ENCODE measurements around the gene CEP112.

DNA sequence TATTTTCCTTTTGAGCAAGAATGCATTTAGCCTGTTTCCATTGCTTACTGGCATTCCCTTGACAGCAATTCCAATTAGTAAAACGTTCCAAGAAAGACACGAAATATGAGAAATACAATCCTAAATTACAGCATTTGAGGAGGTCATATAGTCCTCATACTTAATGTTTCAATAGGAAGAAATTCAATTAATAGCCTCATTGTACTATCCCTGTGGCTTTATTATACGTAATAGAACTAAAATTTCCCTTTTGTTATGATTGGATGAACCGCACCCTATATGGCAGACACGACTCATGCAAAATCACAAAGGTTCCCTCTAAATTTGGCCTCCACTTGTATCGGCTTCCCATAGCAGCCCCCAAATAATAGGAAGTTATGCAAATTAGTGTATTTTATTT is 291.7 kb downstream of the CEP112 start:
- TF ChIP-seq POLR2A (IDR thresholded peaks at IDR 0.05; ENCODE audit: low read length) (no peak), GATA1 (IDR thresholded peaks at IDR 0.05; ENCODE audit: low read depth, low read length) (no peak)

All from erythroblast (primary cell).